C4-2B (cell line): ENCODE measurements around the gene CA5A.
"Not testable (repeated sequence)": the region's sequence is repeated elsewhere in the genome, so short reads cannot be mapped to it uniquely, and the experiment has no call there.

ENCODE experiments used
- CTCF ChIP-seq: fragments of 450-650 bp; conservative IDR thresholded peaks from 2 replicates; pipeline ENCODE4 v1.5.1; 2017; ENCODE audit warnings: mild to moderate bottlenecking
- ZFX ChIP-seq: fragments of 450-650 bp; IDR thresholded peaks from 2 replicates; pipeline ENCODE4 v1.6.1; 2017

- not testable (repeated sequence) for TF ChIP-seq CTCF, ZFX
Observed at GRCh38 chr16:87908101-87908500, 28.2 kb downstream of the CA5A start.
